HL-60 (cell line): Measurements from ENCODE around the gene KIAA0040.

Experiments
- DNase-seq, 2 experiments: peaks; one replicate each; pipeline ENCODE4 v3.0.0-alpha.2; 2010 to 2020; ENCODE audit warnings: low read depth in 1 of 2, low spot score in 1 of 2
- H3K27ac ChIP-seq: fragments of 250-450 bp; sonication (Bioruptor Pico); replicated peaks from 2 replicates; pipeline ENCODE4 v1.5.1; 2020; ENCODE audit warnings: mild to moderate bottlenecking, moderate library complexity
- H3K27me3 ChIP-seq: fragments of 250-450 bp; sonication (Bioruptor Pico); 2 replicates; pipeline ENCODE4 v1.5.1; 2021; ENCODE audit warnings: mild to moderate bottlenecking, moderate library complexity; ENCODE audit not compliant: insufficient read depth, poor library complexity, severe bottlenecking
- H3K4me3 ChIP-seq: replicated peaks from 2 replicates; pipeline ENCODE4 v1.5.1; 2011; ENCODE audit warnings: mild to moderate bottlenecking, control low read depth, low read length; ENCODE audit not compliant: insufficient read depth
- CTCF ChIP-seq: IDR thresholded peaks from one replicate; pipeline ENCODE4 v1.5.1; 2011; ENCODE audit warnings: low read length, control low read depth, inconsistent platforms; ENCODE audit not compliant: insufficient read depth
- GABPA ChIP-seq: IDR thresholded peaks from 2 replicates; pipeline ENCODE4 v1.6.1; 2012; ENCODE audit warnings: low read depth
- POLR2AphosphoS5 ChIP-seq: IDR thresholded peaks from 2 replicates; pipeline ENCODE4 v1.6.1; 2012; ENCODE audit warnings: low read depth
- REST ChIP-seq: IDR thresholded peaks from 2 replicates; pipeline ENCODE4 v1.6.1; 2012; ENCODE audit warnings: low read depth; ENCODE audit not compliant: insufficient replicate concordance
- SPI1 ChIP-seq: IDR thresholded peaks from 2 replicates; pipeline ENCODE4 v1.6.1; 2012; ENCODE audit warnings: low read depth, mild to moderate bottlenecking, borderline replicate concordance

Gene KIAA0040

GRCh38 chr1:175136246-175136645 lies 56.3 kb downstream of the KIAA0040 start:
- no peak overlapping the region for H3K4me3 ChIP-seq
- H3K27me3 ChIP-seq = no peaks in the 10 kb centered on the region
- DNase-seq = no peak
- H3K27ac ChIP-seq = no peak overlapping the region
- no peak for TF ChIP-seq GABPA
- no peak for TF ChIP-seq POLR2AphosphoS5
- TF ChIP-seq SPI1 = no peak
- no peak for TF ChIP-seq CTCF
- TF ChIP-seq REST = no peak

- H3K27ac ChIP-seq = no peak overlapping the region
- TF ChIP-seq POLR2AphosphoS5 (no peak), GABPA (no peak), REST (no peak), CTCF (no peak), SPI1 (no peak)
- DNase-seq = no peak
- no peak overlapping the region for H3K4me3 ChIP-seq
- H3K27me3 ChIP-seq = no peaks in the 10 kb centered on the region
These were observed 58.1 kb downstream of the KIAA0040 start for GRCh38 chr1:175134500-175134899.

DNA sequence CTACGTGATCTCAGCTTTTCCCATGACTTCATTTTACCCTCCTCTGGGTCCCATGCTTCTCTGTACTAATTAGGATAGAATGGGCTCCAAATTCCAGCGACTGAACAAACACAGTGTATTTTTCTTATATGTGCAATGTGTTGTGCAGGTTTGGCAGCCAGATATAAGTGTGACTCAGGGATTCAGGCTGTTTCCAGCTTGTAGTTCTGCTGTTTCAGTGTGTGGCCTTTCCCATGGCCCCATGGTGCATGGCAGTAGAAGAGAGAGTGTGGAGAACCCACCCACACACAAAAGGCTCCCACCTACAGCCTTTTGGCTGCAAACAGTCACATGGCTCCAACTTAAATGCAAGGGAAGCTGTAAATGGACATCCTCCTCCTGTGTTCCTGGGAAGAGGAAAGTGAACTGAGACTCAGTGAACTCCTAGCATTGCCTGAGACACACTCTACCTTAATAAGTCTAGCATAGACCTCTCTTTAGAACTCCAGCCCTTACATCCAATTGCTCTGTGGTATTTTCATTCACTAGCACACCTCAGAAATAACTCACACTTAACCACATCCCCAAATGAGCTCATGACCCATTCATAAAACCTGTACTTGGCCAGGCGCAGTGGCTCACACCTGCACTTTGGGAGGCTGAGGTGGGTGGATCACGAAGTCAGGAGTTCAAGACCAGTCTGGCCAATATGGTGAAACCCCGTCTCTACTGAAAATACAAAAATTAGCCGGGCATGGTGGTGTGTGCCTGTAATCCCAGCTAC lies 58.7 kb downstream of the KIAA0040 start:
- no peak overlapping the region for H3K27ac ChIP-seq
- no peak for TF ChIP-seq CTCF
- no peak for TF ChIP-seq REST
- no peak for TF ChIP-seq GABPA
- TF ChIP-seq POLR2AphosphoS5 = no peak
- no peak for TF ChIP-seq SPI1
- DNase-seq = no peak
- H3K4me3 ChIP-seq = no peak overlapping the region
- no peaks in the 10 kb centered on the region for H3K27me3 ChIP-seq
